Transverse colon (tissue), 4 donors: ENCODE data around the gene ATL2.

Experiments
- CTCF ChIP-seq, 5 experiments: fragments of 200-600 bp in 3 of 5; fragments of 450-650 bp in 2 of 5; sonication (generic) in 3 of 5; IDR thresholded peaks; 1 replicate in 2 of 5; 2 replicates in 3 of 5; pipeline ENCODE4 v1.5.1; 2016 to 2017; ENCODE audit warnings: antibody characterized with exemption in 5 of 5, inconsistent platforms in 3 of 5, mild to moderate bottlenecking in 2 of 5, moderate library complexity in 1 of 5
- EP300 ChIP-seq: sonication (generic); formaldehyde crosslinking; IDR thresholded peaks from one replicate; pipeline ENCODE4 v1.6.1; 2017; ENCODE audit warnings: antibody characterized with exemption, low read depth
- POLR2A ChIP-seq: fragments of 450-650 bp; IDR thresholded peaks from one replicate; pipeline ENCODE4 v1.6.1; 2016; ENCODE audit warnings: antibody characterized with exemption, mild to moderate bottlenecking, moderate library complexity
- POLR2AphosphoS5 ChIP-seq, 3 donors: sonication (generic); formaldehyde crosslinking; IDR thresholded peaks; one replicate each; pipeline ENCODE4 v1.6.1; 2016; ENCODE audit warnings: antibody characterized with exemption in 3 of 3

- TF ChIP-seq CTCF (IDR thresholded peaks at IDR 0.05) (no peak), POLR2AphosphoS5 (IDR thresholded peaks at IDR 0.05) (no peak), POLR2A (no peak), EP300 (no peak)
Observed at GRCh38 chr2:38251940-38252339, 125.1 kb downstream of the ATL2 start.
